IPS-18a (cell line): ENCODE measurements around the gene GLI3.

ENCODE experiments used
- H3K27ac ChIP-seq: one replicate; pipeline ENCODE4 v1.5.1; 2013; ENCODE audit warnings: low read length
- H3K27me3 ChIP-seq: one replicate; pipeline ENCODE4 v1.6.1; 2013; ENCODE audit warnings: mild to moderate bottlenecking, low read length; ENCODE audit not compliant: control insufficient read depth, insufficient read depth
- H3K36me3 ChIP-seq: one replicate; pipeline ENCODE4 v1.6.1; 2013; ENCODE audit warnings: low read depth, low read length; ENCODE audit not compliant: control insufficient read depth
- H3K4me1 ChIP-seq: one replicate; pipeline ENCODE4 v1.6.1; 2013; ENCODE audit warnings: low read depth, low read length; ENCODE audit not compliant: control insufficient read depth
- H3K4me3 ChIP-seq: one replicate; pipeline ENCODE4 v1.5.1; 2013; ENCODE audit warnings: low read length
- H3K9ac ChIP-seq: one replicate; pipeline ENCODE4 v1.6.1; 2013; ENCODE audit warnings: mild to moderate bottlenecking, low read length, moderate library complexity
- H3K9me3 ChIP-seq: one replicate; pipeline ENCODE4 v1.6.1; 2013; ENCODE audit warnings: low read depth, low read length; ENCODE audit not compliant: control insufficient read depth

GLI3 gene

DNA sequence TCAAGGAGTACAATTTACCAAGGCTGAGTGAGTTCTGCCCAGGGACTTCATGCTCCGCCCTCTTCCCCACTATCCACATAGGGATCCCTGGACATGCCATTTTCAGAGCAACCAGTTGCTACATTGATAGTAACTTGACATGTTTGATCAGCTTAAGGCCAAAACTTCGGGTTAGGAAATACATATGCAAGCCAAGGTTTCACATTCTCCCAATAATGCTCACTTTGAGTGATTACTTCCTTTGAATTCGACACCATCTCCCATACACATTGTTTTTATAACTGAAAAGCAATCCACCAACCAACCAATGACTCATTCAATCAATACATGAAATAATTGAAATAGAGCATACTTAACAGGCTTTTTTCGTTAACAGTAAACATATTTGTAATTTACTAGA, 137.9 kb downstream of the GLI3 start:
- no peaks in the 10 kb centered on the region for H3K36me3 ChIP-seq
- H3K9me3 ChIP-seq, result no peaks in the 10 kb centered on the region
- H3K27ac ChIP-seq, result no peak overlapping the region
- H3K9ac ChIP-seq, result no peak overlapping the region
- H3K27me3 ChIP-seq, result peaks cover 30% of the 10 kb centered on the region
- no peak overlapping the region for H3K4me3 ChIP-seq
- peaks cover 11% of the 10 kb centered on the region for H3K4me1 ChIP-seq

DNA sequence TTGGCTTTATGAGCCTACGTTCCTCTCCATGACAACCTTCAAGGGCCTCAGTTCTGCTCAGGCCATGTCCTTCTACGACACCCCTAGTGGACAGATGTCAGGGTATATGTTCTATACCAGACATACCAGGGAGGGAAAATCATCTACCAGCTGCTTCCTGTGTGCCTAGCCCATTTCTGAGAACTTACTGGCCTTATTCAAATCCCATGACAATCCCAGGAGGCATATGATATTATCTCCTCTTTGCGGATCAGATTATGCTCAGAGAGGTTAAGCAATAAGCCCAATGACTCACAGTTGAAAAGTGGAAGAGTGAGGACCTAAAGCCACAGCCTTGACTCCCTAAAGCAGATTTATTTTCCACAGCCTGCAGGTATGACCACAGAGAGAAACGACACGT, 139.3 kb downstream of the GLI3 start:
- no peak overlapping the region for H3K27ac ChIP-seq
- no peaks in the 10 kb centered on the region for H3K9me3 ChIP-seq

GRCh38 chr7:42096681-42097561, 140.1 kb downstream of the GLI3 start:
- H3K36me3 ChIP-seq, result no peaks in the 10 kb centered on the region
- H3K9ac ChIP-seq, result no peak overlapping the region
- H3K9me3 ChIP-seq, result no peaks in the 10 kb centered on the region
- peaks cover 51% of the 10 kb centered on the region for H3K27me3 ChIP-seq
- H3K4me1 ChIP-seq, result peaks cover 17% of the 10 kb centered on the region
- no peak overlapping the region for H3K4me3 ChIP-seq
- H3K27ac ChIP-seq, result no peak overlapping the region

More for the DNA sequence above, 139.3 kb downstream of the GLI3 start:
- Histone ChIP-seq H3K27me3 (peaks cover 43% of the 10 kb centered on the region), H3K4me1 (peaks cover 11% of the 10 kb centered on the region), H3K4me3 (no peak overlapping the region), H3K9ac (no peak overlapping the region), H3K36me3 (no peaks in the 10 kb centered on the region)

DNA sequence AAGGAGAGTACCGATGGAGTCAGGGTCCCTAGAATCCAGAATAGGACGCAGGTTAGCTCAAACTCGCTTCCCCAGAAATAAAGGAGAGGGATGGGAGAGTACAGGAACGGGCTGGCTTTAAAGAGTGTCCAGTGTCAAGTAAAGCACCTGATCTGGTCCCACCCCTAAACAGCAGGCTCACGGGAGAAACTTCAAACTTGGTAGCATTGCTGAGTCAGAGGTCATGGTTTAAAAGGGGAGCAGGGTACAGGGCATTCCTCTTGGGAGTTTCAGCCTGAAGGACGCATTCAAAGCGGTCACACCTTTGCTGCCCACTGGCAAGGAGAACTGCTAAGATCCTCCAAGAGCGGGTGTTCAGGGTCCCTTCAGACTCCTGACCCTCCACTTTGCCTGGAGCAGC, 140.7 kb downstream of the GLI3 start:
- Histone ChIP-seq H3K27me3 (peaks cover 51% of the 10 kb centered on the region), H3K9ac (no peak overlapping the region), H3K27ac (no peak overlapping the region), H3K36me3 (no peaks in the 10 kb centered on the region), H3K4me3 (no peak overlapping the region), H3K9me3 (no peaks in the 10 kb centered on the region), H3K4me1 (peaks cover 22% of the 10 kb centered on the region)

DNA sequence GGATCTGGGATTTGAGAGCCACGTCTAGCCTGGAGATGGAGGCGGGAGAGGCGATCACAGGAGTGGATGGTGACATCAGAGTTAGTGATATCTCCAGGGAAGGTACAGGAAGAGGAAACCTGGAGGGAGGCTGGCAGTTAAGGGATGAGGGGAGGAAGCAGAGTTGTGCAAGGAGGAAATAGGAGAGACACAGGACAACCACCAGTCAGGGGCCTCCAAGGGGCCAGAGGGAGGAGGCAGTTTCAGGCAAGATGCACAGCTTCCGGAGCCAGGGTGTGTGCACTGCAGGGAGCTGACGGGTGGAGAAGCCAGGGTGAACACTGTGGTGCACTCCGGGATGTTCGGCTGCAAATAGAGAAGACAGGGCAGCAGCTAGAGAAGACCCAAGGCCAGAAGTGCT, 141.2 kb downstream of the GLI3 start:
- H3K36me3 ChIP-seq, result no peaks in the 10 kb centered on the region
- H3K27ac ChIP-seq, result no peak overlapping the region
- no peak overlapping the region for H3K4me3 ChIP-seq
- H3K4me1 ChIP-seq, result peaks cover 27% of the 10 kb centered on the region
- H3K9ac ChIP-seq, result no peak overlapping the region
- peaks cover 54% of the 10 kb centered on the region for H3K27me3 ChIP-seq
- H3K9me3 ChIP-seq, result no peaks in the 10 kb centered on the region

DNA sequence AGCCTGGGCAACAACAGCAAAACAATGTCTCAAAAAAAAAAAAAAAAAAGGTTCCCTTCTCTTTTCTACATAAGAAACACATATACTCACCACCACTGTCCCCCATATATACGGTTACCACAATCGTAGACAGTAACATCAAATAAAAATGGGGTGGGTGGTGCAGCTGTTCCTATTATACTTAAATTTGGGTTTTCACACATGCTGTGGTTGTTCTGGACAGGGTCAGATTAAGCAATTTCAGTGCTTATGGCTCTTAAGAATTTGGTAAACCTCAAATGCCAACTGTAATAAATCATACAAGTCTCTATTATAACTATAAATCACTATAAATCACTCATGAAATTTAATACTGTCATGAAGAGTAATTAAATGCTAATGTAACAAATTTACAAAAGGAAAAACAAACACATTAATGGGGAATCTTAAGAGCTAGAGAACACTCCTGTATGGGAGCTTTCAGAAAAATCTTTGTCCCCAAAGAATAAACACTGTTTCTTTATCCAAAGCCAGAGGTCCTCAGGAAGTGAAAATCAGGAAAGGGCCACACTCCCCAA, 143.6 kb downstream of the GLI3 start:
- peaks cover 78% of the 10 kb centered on the region for H3K27me3 ChIP-seq
- H3K4me3 ChIP-seq, result no peak overlapping the region
- no peaks in the 10 kb centered on the region for H3K36me3 ChIP-seq
- H3K4me1 ChIP-seq, result peaks cover 34% of the 10 kb centered on the region
- no peaks in the 10 kb centered on the region for H3K9me3 ChIP-seq
- H3K9ac ChIP-seq, result no peak overlapping the region
- no peak overlapping the region for H3K27ac ChIP-seq

DNA sequence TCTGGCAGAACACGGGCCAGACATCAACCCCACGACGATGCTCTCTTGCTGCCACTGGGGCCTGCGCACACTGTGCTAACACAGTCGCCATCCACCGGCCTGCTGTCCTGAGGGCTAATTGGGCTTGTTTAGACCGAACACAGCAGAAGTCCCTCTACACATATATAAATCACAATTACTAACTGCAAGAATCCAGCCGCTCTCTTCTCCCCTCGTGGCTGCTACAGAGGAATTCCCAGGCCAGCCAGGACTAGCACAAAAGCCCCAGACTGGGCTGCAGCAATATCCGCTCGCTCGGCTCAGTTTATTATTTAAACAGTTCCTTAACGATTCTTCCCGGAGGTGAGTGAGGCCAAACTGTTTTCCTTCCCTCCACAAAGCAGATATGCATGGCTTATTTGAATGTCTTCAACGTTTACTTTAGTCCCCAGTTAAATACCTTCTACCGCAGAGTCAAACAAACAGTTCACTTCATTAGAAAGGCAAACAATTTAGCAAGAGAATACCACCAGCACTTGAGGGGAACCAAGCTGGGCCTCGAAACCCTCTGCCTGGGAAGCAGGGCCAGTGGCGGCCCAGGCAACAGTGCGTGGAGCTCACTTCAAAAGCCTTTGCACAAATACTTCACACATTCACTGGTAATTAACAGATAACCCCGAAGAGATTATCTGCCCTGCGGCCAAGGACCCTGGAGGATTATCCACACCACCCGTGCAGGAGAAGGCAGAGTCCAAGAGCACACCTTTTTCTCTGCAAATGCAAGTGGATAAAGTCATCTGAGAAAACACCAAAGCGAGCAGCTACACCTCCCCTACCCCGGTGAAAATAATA, 145.3 kb downstream of the GLI3 start:
- Histone ChIP-seq H3K9me3 (no peaks in the 10 kb centered on the region), H3K4me1 (peaks cover 27% of the 10 kb centered on the region), H3K36me3 (no peaks in the 10 kb centered on the region), H3K9ac (peak overlapping the region; percentile 21), H3K27me3 (peaks cover 91% of the 10 kb centered on the region), H3K4me3 (peak overlapping the region; percentile 32), H3K27ac (no peak overlapping the region)

- Histone ChIP-seq H3K4me1 (peaks cover 27% of the 10 kb centered on the region), H3K9me3 (no peaks in the 10 kb centered on the region), H3K27me3 (peaks cover 83% of the 10 kb centered on the region), H3K4me3 (no peak overlapping the region), H3K27ac (no peak overlapping the region), H3K9ac (peak overlapping the region; percentile 21), H3K36me3 (no peaks in the 10 kb centered on the region)
Observed at GRCh38 chr7:42090806-42091205, 146.2 kb downstream of the GLI3 start.

DNA sequence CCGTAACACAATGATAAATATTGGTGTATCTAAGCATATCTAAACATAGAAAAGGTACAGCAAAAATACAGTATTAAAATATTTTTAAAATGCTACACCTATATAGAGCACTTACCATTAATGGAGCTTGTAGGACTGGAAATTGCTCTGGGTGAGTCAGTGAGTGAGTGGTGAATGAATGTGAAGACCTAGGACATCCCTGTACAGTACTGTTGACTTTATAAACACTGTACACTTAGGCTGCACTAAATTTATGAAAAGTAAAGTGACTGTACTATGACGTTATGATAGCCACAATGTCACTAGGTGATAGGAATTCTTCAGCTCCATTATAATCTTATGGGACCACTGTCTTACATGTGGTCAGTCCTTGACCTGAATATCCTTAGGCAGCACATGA, 147.0 kb downstream of the GLI3 start:
- Histone ChIP-seq H3K27ac (no peak overlapping the region), H3K27me3 (peaks cover 76% of the 10 kb centered on the region)

GRCh38 chr7:42087616-42088015, 149.4 kb downstream of the GLI3 start:
- Histone ChIP-seq H3K27ac (no peak overlapping the region), H3K9me3 (no peaks in the 10 kb centered on the region), H3K36me3 (no peaks in the 10 kb centered on the region), H3K4me1 (peaks cover 27% of the 10 kb centered on the region), H3K27me3 (peaks cover 51% of the 10 kb centered on the region), H3K4me3 (no peak overlapping the region), H3K9ac (no peak overlapping the region)

More for the DNA sequence above, 147.0 kb downstream of the GLI3 start:
- H3K9me3 ChIP-seq, result no peaks in the 10 kb centered on the region
- H3K9ac ChIP-seq, result no peak overlapping the region
- no peak overlapping the region for H3K4me3 ChIP-seq
- no peaks in the 10 kb centered on the region for H3K36me3 ChIP-seq
- peaks cover 27% of the 10 kb centered on the region for H3K4me1 ChIP-seq

DNA sequence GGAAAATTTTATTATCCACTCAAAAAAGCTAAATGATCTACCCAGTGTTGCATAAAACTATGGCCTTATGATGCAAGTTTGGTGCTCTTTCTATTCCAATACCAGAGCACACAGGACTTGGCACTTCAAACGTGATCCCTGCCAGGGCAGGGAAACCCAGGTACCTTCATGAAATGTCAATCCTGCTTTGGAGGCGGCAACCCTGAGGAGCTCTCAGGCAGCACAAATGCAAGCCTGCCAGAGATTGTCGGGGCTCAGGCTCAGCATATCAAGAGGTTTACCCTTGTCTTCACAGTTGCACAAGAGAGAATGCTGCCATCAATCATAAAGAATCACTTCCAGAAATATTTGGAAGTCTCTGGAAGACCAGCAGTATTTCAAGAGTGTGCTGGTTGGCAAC, 151.5 kb downstream of the GLI3 start:
- Histone ChIP-seq H3K9me3 (no peaks in the 10 kb centered on the region), H3K9ac (no peak overlapping the region), H3K27ac (no peak overlapping the region), H3K36me3 (no peaks in the 10 kb centered on the region), H3K4me1 (peaks cover 8% of the 10 kb centered on the region), H3K4me3 (no peak overlapping the region), H3K27me3 (peaks cover 39% of the 10 kb centered on the region)
